Smooth muscle cell (in vitro differentiated cells): ENCODE results near the gene SGPP2. TPM values are rescaled to one million over a fixed set of nuclear protein-coding genes. Genes with fewer than 3 reads are reported as not detected.
A peak's percentile ranks its signal among the peaks of the same experiment; 100 is the strongest.

Source experiments
- DNase-seq: peaks from one replicate; lab custom pipeline; 2025; ENCODE audit not compliant: unreplicated experiment; lab: John Stamatoyannopoulos, UW
- H2AFZ ChIP-seq: fragments of 200-600 bp; sonication (generic); 2 replicates; pipeline ENCODE4 v1.6.0; 2016; ENCODE audit warnings: antibody characterized with exemption, low read depth, mild to moderate bottlenecking
- H3F3A ChIP-seq: fragments of 200-600 bp; sonication (generic); 2 replicates; pipeline ENCODE4 v1.6.0; 2017; ENCODE audit warnings: antibody characterized with exemption, low read depth
- H3K27ac ChIP-seq: fragments of 200-600 bp; sonication (generic); 2 replicates; pipeline ENCODE4 v1.5.1; 2016; ENCODE audit warnings: low read depth, mild to moderate bottlenecking
- H3K27me3 ChIP-seq: fragments of 200-600 bp; sonication (generic); 2 replicates; pipeline ENCODE4 v1.6.1; 2016; ENCODE audit warnings: low read depth, mild to moderate bottlenecking
- H3K36me3 ChIP-seq: fragments of 200-600 bp; sonication (generic); 2 replicates; pipeline ENCODE4 v1.5.1; 2016; ENCODE audit warnings: low read depth
- H3K4me1 ChIP-seq: fragments of 200-600 bp; sonication (generic); 2 replicates; pipeline ENCODE4 v1.5.1; 2016; ENCODE audit warnings: low read depth
- H3K4me2 ChIP-seq: fragments of 200-600 bp; sonication (generic); 2 replicates; pipeline ENCODE4 v1.6.0; 2016; ENCODE audit warnings: mild to moderate bottlenecking
- H3K4me3 ChIP-seq: fragments of 200-600 bp; sonication (generic); 2 replicates; pipeline ENCODE4 v1.5.1; 2016; ENCODE audit warnings: mild to moderate bottlenecking
- H3K79me2 ChIP-seq: fragments of 200-600 bp; sonication (generic); 2 replicates; pipeline ENCODE4 v1.6.0; 2016; ENCODE audit warnings: low read depth, mild to moderate bottlenecking
- H3K9ac ChIP-seq: fragments of 200-600 bp; sonication (generic); 2 replicates; pipeline ENCODE4 v1.6.0; 2016; ENCODE audit warnings: low read depth
- H3K9me3 ChIP-seq: fragments of 200-600 bp; sonication (generic); replicated peaks from 2 replicates; pipeline ENCODE4 v1.5.1; 2016; ENCODE audit warnings: low read depth
- H4K20me1 ChIP-seq: fragments of 200-600 bp; sonication (generic); 2 replicates; pipeline ENCODE4 v1.6.0; 2016; ENCODE audit warnings: low read depth
- CTCF ChIP-seq: fragments of 200-600 bp; sonication (generic); IDR thresholded peaks from 2 replicates; pipeline ENCODE4 v1.5.1; 2017; ENCODE audit warnings: borderline replicate concordance, mild to moderate bottlenecking, antibody characterized with exemption; ENCODE audit not compliant: insufficient read depth, poor library complexity, severe bottlenecking
- WGBS: methylation state at CpG from one replicate; pipeline ENCODE4 v1.1.7; 2016; ENCODE audit warnings: low lambda C conversion rate; 5-methylcytosine and 5-hydroxymethylcytosine counted together
- polyA plus RNA-seq: library from polyadenylated mRNA; unstranded; fragments of >200 nt; fragmentation: Nextera tagmentation; extraction: Ambion mirVana; gene quantifications from 2 replicates; pipeline ENCODE4 v1.2.1, GENCODE V29; 2016
- total RNA-seq: library from RNA; depleted of rRNA; stranded (reverse); fragments of >200 nt; gene quantifications from 2 replicates; pipeline ENCODE4 v1.2.3, GENCODE V29; 2014

Gene SGPP2
- total and polyA plus RNA-seq, 2 experiments from 2014 or later: 0.66 to 1.4 TPM

- Histone ChIP-seq H3F3A (no peaks in the 10 kb centered on the region), H3K4me1 (peaks cover 8% of the 10 kb centered on the region), H3K9me3 (no peaks in the 10 kb centered on the region), H3K27me3 (peaks cover 8% of the 10 kb centered on the region), H2AFZ (no peak overlapping the region), H3K36me3 (no peaks in the 10 kb centered on the region), H3K9ac (no peak overlapping the region), H3K4me2 (no peak overlapping the region), H3K79me2 (no peaks in the 10 kb centered on the region), H4K20me1 (no peaks in the 10 kb centered on the region), H3K4me3 (no peak overlapping the region), H3K27ac (peak overlapping the region; percentile 16)
- TF ChIP-seq CTCF: no peak
- DNase-seq: no peak
- 39% methylated on average over 8 of the region's 8 CpGs for WGBS
Measured at GRCh38 chr2:222518570-222519381, 94.4 kb downstream of the SGPP2 start.

GRCh38 chr2:222521099-222521498 is 96.8 kb downstream of the SGPP2 start:
- no peak for TF ChIP-seq CTCF
- H4K20me1 ChIP-seq: no peaks in the 10 kb centered on the region
- H3K79me2 ChIP-seq: no peaks in the 10 kb centered on the region
- WGBS: 91% methylated on average over 3 of the region's 3 CpGs
- peaks cover 8% of the 10 kb centered on the region for H3K27me3 ChIP-seq
- no peaks in the 10 kb centered on the region for H3K9me3 ChIP-seq
- no peak for DNase-seq
- H3K27ac ChIP-seq: no peak overlapping the region
- no peak overlapping the region for H3K9ac ChIP-seq
- no peak overlapping the region for H2AFZ ChIP-seq
- no peaks in the 10 kb centered on the region for H3K36me3 ChIP-seq
- H3K4me2 ChIP-seq: no peak overlapping the region
- H3K4me3 ChIP-seq: no peak overlapping the region
- no peaks in the 10 kb centered on the region for H3F3A ChIP-seq
- peaks cover 8% of the 10 kb centered on the region for H3K4me1 ChIP-seq

GRCh38 chr2:222522082-222522481 is 97.7 kb downstream of the SGPP2 start:
- no peaks in the 10 kb centered on the region for H3K9me3 ChIP-seq
- H3K36me3 ChIP-seq: no peaks in the 10 kb centered on the region
- no peak overlapping the region for H3K4me2 ChIP-seq
- H3K27me3 ChIP-seq: peaks cover 8% of the 10 kb centered on the region
- peaks cover 8% of the 10 kb centered on the region for H3K4me1 ChIP-seq
- no peak for DNase-seq
- H3K4me3 ChIP-seq: no peak overlapping the region
- no peak overlapping the region for H3K27ac ChIP-seq
- no peaks in the 10 kb centered on the region for H3F3A ChIP-seq
- H3K9ac ChIP-seq: no peak overlapping the region
- no peak overlapping the region for H2AFZ ChIP-seq
- 53% methylated on average over 1 of the region's 1 CpG for WGBS
- no peaks in the 10 kb centered on the region for H3K79me2 ChIP-seq
- no peak for TF ChIP-seq CTCF
- H4K20me1 ChIP-seq: no peaks in the 10 kb centered on the region
